Endothelial cell of umbilical vein (primary cell): ENCODE data around the gene CCNB1IP1. TPM values are rescaled to one million over a fixed set of nuclear protein-coding genes. Genes with fewer than 3 reads are reported as not detected.

Source experiments
- Bru-seq: library from RNA; stranded (reverse); fragments of 400-500 nt; gene quantifications from one replicate; lab custom pipeline; 2021; lab: Mats Ljungman, UMichigan
- BruChase-seq, 2 experiments: library from RNA; stranded (reverse); fragments of 400-500 nt; gene quantifications; one replicate each; lab custom pipeline; 2021; lab: Mats Ljungman, UMichigan
- BruUV-seq: library from RNA; stranded (reverse); fragments of 400-500 nt; replicated peaks from 2 replicates; lab custom pipeline; 2021; lab: Mats Ljungman, UMichigan
- CTCF ChIA-PET: fragments of 300-600, 350-600 bp; sonication (Branson Sonifier 250); formaldehyde crosslinking; loops from one replicate; lab custom pipeline; 2021; ENCODE audit warnings: antibody characterized with exemption, inconsistent platforms; lab: Charles Lee
- POLR2A ChIA-PET: fragments of 300-600, 350-600 bp; sonication (Branson Sonifier 250); formaldehyde crosslinking; loops from one replicate; lab custom pipeline; 2021; ENCODE audit warnings: antibody characterized with exemption, inconsistent platforms; lab: Charles Lee
- DNase-seq: peaks from one replicate; pipeline ENCODE4 v3.0.0-alpha.2; 2011; ENCODE audit warnings: low read depth, low spot score
- FAIRE-seq: peaks from 2 replicates; lab custom pipeline; 2011; peaks lifted over from hg19 to GRCh38; lab: Jason Lieb, UNC
- H2AFZ ChIP-seq: 2 replicates; pipeline ENCODE4 v1.6.0; 2012; ENCODE audit warnings: low read depth, low read length, control low read depth, inconsistent platforms
- H3K27ac ChIP-seq: 2 replicates; pipeline ENCODE4 v1.5.1; 2011; ENCODE audit warnings: low read depth, mild to moderate bottlenecking, control low read depth, low read length, moderate library complexity; ENCODE audit not compliant: insufficient read depth
- H3K27me3 ChIP-seq, 2 experiments: 2 replicates each; pipeline versions ENCODE4 v1.6.0 to v1.6.1; 2011; ENCODE audit warnings: low read length in 2 of 2, mixed read lengths in 1 of 2; ENCODE audit not compliant: control insufficient read depth in 2 of 2, insufficient read depth in 2 of 2
- H3K36me3 ChIP-seq, 2 experiments: 2 replicates in 1 of 2; 3 replicates in 1 of 2; pipeline ENCODE4 v1.5.1; 2011; ENCODE audit warnings: low read length in 2 of 2, mild to moderate bottlenecking in 1 of 2, moderate library complexity in 1 of 2; ENCODE audit not compliant: control insufficient read depth in 2 of 2, insufficient read depth in 2 of 2; ENCODE audit errors: extremely low read depth in 1 of 2
- H3K4me1 ChIP-seq: 3 replicates; pipeline ENCODE4 v1.5.1; 2011; ENCODE audit warnings: mild to moderate bottlenecking, low read length; ENCODE audit not compliant: control insufficient read depth, insufficient read depth; ENCODE audit errors: extremely low read depth
- H3K4me2 ChIP-seq: 2 replicates; pipeline ENCODE4 v1.6.1; 2011; ENCODE audit warnings: low read length, control low read depth, mixed read lengths; ENCODE audit not compliant: insufficient read depth
- H3K4me3 ChIP-seq, 3 experiments: fragments of 200-600 bp in 1 of 3; sonication (generic), shearing (Covaris generic) in 1 of 3; replicated peaks in 1 of 3; 2 replicates each; pipeline ENCODE4 v1.5.1; 2011 to 2016; ENCODE audit warnings: control low read depth in 3 of 3, low read length in 3 of 3, mild to moderate bottlenecking in 2 of 3, inconsistent platforms in 1 of 3, low read depth in 1 of 3, moderate library complexity in 1 of 3; ENCODE audit not compliant: insufficient read depth in 1 of 3
- H3K79me2 ChIP-seq: 2 replicates; pipeline ENCODE4 v1.6.0; 2012; ENCODE audit warnings: low read length, inconsistent platforms; ENCODE audit not compliant: control insufficient read depth, insufficient read depth
- H3K9ac ChIP-seq: replicated peaks from 2 replicates; pipeline ENCODE3; 2011; ENCODE audit warnings: low read length, control low read depth; ENCODE audit not compliant: insufficient read depth; ENCODE audit errors: extremely low read depth
- H3K9me1 ChIP-seq: replicated peaks from 3 replicates; pipeline ENCODE4 v1.6.0; 2011; ENCODE audit warnings: mild to moderate bottlenecking, low read length; ENCODE audit not compliant: control insufficient read depth, insufficient read depth; ENCODE audit errors: extremely low read depth
- H3K9me3 ChIP-seq: replicated peaks from 2 replicates; pipeline ENCODE4 v1.5.1; 2012; ENCODE audit warnings: low read length, inconsistent platforms; ENCODE audit not compliant: control insufficient read depth, insufficient read depth
- H4K20me1 ChIP-seq: replicated peaks from 2 replicates; pipeline ENCODE3; 2011; ENCODE audit warnings: mild to moderate bottlenecking, low read length; ENCODE audit not compliant: control insufficient read depth, insufficient read depth; ENCODE audit errors: extremely low read depth
- EZH2 ChIP-seq: IDR thresholded peaks from 2 replicates; pipeline ENCODE4 v1.6.1; 2012; ENCODE audit warnings: borderline replicate concordance, low read depth, mild to moderate bottlenecking, moderate library complexity, low read length, inconsistent platforms; ENCODE audit not compliant: severe bottlenecking
- FOS ChIP-seq: IDR thresholded peaks from 2 replicates; pipeline ENCODE4 v1.6.1; 2011; ENCODE audit warnings: mild to moderate bottlenecking, low read length, moderate library complexity, borderline replicate concordance; ENCODE audit not compliant: insufficient read depth
- GATA2 ChIP-seq: IDR thresholded peaks from 2 replicates; pipeline ENCODE4 v1.7.0; 2011; ENCODE audit warnings: low read depth, mild to moderate bottlenecking, moderate library complexity, mixed read lengths, low read length; ENCODE audit not compliant: insufficient read length, insufficient read depth
- JUN ChIP-seq: IDR thresholded peaks from 2 replicates; pipeline ENCODE4 v1.6.1; 2011; ENCODE audit warnings: borderline replicate concordance, low read depth; ENCODE audit not compliant: insufficient read length, insufficient read depth
- MYC ChIP-seq: IDR thresholded peaks from one replicate; pipeline ENCODE4 v1.6.1; 2011; ENCODE audit warnings: mild to moderate bottlenecking, low read depth, low read length
- POLR2A ChIP-seq: IDR thresholded peaks from 2 replicates; pipeline ENCODE4 v1.6.1; 2012; ENCODE audit warnings: low read depth, mild to moderate bottlenecking, control low read depth, low read length
- POLR2AphosphoS5 ChIP-seq: IDR thresholded peaks from 2 replicates; pipeline ENCODE4 v1.6.1; 2012; ENCODE audit warnings: low read depth, mild to moderate bottlenecking, control low read depth, low read length, moderate library complexity; ENCODE audit not compliant: insufficient read depth
- dilution Hi-C: fragments of 300-500 bp; cut with MboI; formaldehyde crosslinking; loops from one replicate; pipeline ENCODE4 v1.15.0; 2019; ENCODE audit warnings: low sequenced_read_pairs; ENCODE audit not compliant: extremely low pct_ligation_motif_present
- intact Hi-C: fragments of 100-400 bp; cut with micrococcal nuclease; formaldehyde crosslinking; loops from one replicate; pipeline ENCODE4 v1.10.0; 2022
- long read RNA-seq: library from polyadenylated mRNA; stranded (forward); transcript quantifications from one replicate; pipeline ENCODE4 v2.0.0, GENCODE V29; 2021
- polyA minus RNA-seq, 3 experiments: library from RNA; depleted of rRNA, polyadenylated mRNA; stranded (reverse); fragments of >200 nt; gene quantifications; 1 replicate in 1 of 3; 2 replicates in 2 of 3; pipeline ENCODE4 v1.2.3, GENCODE V29; 2011
- polyA plus RNA-seq, 4 experiments: library from polyadenylated mRNA; depleted of rRNA in 3 of 4; stranded (reverse) in 3 of 4; unstranded in 1 of 4; fragments of >200 nt; gene quantifications; 2 replicates each; pipeline versions ENCODE4 v1.2.1 to v1.2.3, GENCODE V29; 2011 to 2012; ENCODE audit warnings: missing spikeins in 1 of 4
- total RNA-seq: library from RNA; stranded (reverse); gene quantifications from 2 replicates; pipeline ENCODE4 v1.2.3, GENCODE V29; 2021
- TF ChIP-seq, protein P1 (sequence below): IDR thresholded peaks from 2 replicates; pipeline ENCODE4 v1.6.1; 2011; ENCODE audit not compliant: insufficient read depth, insufficient read length
- TF ChIP-seq, protein P2 (sequence below), 2 donors: IDR thresholded peaks; 1 replicate in 1 of 2; 2 replicates in 1 of 2; pipeline ENCODE4 v1.5.1; 2011; ENCODE audit warnings: low read length in 2 of 2, mild to moderate bottlenecking in 2 of 2, moderate library complexity in 2 of 2, control low read depth in 1 of 2, inconsistent platforms in 1 of 2, low read depth in 1 of 2; ENCODE audit not compliant: insufficient read depth in 1 of 2; ENCODE audit errors: extremely low read depth in 1 of 2

The CCNB1IP1 gene, protein sequence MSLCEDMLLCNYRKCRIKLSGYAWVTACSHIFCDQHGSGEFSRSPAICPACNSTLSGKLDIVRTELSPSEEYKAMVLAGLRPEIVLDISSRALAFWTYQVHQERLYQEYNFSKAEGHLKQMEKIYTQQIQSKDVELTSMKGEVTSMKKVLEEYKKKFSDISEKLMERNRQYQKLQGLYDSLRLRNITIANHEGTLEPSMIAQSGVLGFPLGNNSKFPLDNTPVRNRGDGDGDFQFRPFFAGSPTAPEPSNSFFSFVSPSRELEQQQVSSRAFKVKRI
- total RNA-seq: 35.5 and 38.9 TPM in 2 replicates
- 31.0 and 32.7 TPM in 2 replicates for polyA plus RNA-seq
- 33.5 and 36.7 TPM in 2 replicates for polyA plus RNA-seq (2011; cell fraction: cytosol; rRNA removed)
- 20.3 and 25.5 TPM in 2 replicates for polyA plus RNA-seq (2011; cell fraction: nucleus; rRNA removed)
- polyA plus RNA-seq (2012): 25.3 and 34.4 TPM in 2 replicates
- 40.3 and 44.2 TPM in 2 replicates for polyA minus RNA-seq
- polyA minus RNA-seq (2011; cell fraction: cytosol; rRNA and poly(A)+ RNA removed): 25.2 TPM
- 24.3 and 29.2 TPM in 2 replicates for polyA minus RNA-seq (2011; cell fraction: nucleus; rRNA and poly(A)+ RNA removed)
- percentile 93 among the genes with signal in this experiment for Bru-seq, nascent RNA
- percentile 80 among the genes with signal in this experiment for BruChase-seq, experiment 1, labeled RNA remaining after a 6-hour chase
- percentile 76 among the genes with signal in this experiment for BruChase-seq, experiment 2, labeled RNA remaining after a 2-hour chase
- long read RNA-seq, transcript CCNB1IP1-202 (7 exons, 1,479 nt): major isoform, 11 of 17 reads
- long read RNA-seq, partial matches to known transcripts: 3 of 17 reads
- long read RNA-seq, other reads (novel, unspliced or antisense): 0 of 17 reads

DNA sequence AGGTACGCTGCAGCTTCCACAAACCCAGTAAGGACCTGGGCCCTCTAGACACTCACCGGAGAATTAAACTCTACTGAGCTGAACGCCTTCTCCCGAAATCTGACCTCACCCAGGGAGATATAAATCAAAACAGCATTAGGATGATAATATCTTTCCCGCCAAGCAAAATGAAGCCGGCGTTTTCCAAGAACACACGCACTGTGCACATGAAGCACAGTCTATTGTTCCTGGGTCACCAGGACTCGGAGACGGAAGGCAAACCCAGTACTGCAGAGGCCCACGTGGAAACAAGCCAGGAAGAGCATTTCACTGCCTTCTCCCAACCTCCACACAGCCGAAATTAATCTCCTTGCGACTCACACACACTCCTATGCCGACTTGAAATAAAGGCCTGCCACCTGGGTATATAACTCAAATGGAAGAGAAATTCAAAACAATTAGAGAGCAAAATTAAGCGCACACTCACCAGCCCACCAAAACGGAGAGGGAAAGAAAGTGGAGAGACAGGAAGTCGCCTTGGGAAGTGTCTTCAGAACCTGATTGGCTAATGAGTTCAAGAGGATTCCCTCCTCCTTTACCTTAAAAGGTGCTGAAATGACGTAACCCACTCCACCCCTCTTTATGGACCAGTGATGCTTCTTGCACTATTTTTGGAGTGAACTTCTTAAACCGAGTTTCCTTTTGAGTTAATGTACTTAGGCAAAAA, at the start of gene CCNB1IP1:
Gene CCNB1IP1 (minus strand): TSS at position 492 of the 706 bp plus-strand sequence. CDS start 16,756 bp downstream, outside the sequence.
- Histone ChIP-seq H3K36me3 (peaks cover 0 to 6% of the 10 kb centered on the region in 2 experiments), H3K4me3 (peak within 1 kb of the TSS; percentile 48 to 93 (median 65)), H4K20me1 (no peaks in the 10 kb centered on the region), H3K9me1 (no peaks in the 10 kb centered on the region), H2AFZ (peak within 1 kb of the TSS; percentile 66), H3K9me3 (no peaks in the 10 kb centered on the region), H3K27ac (peak within 1 kb of the TSS; percentile 71), H3K79me2 (peaks cover 49% of the 10 kb centered on the region), H3K9ac (peak within 1 kb of the TSS; percentile 83), H3K4me2 (peak within 1 kb of the TSS; percentile 68), H3K27me3 (no peaks in the 10 kb centered on the region), H3K4me1 (peaks cover 19% of the 10 kb centered on the region)
- ChIA-PET CTCF (interaction anchor here (0.8 to 2.2 kb wide), 6 partner anchors 10 to 276 kb away, joined by 3 to 25 read pairs (median 4); partner anchors contain the start of gene PARP2), POLR2A (interaction anchor here (1.4 to 2.2 kb wide), 2 partner anchors 9 to 137 kb away, joined by 3 to 30 read pairs; partner anchors contain the start of gene PARP2)
- peak; percentile 87 for DNase-seq
- TF ChIP-seq, protein P1, sequence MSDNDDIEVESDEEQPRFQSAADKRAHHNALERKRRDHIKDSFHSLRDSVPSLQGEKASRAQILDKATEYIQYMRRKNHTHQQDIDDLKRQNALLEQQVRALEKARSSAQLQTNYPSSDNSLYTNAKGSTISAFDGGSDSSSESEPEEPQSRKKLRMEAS: peak; percentile 73
- no peak for TF ChIP-seq EZH2
- TF ChIP-seq GATA2: no peak
- TF ChIP-seq MYC: peak; percentile 80
- no peak for TF ChIP-seq FOS
- peak; percentile 63 for TF ChIP-seq JUN
- peak; percentile 29 for TF ChIP-seq POLR2AphosphoS5
- peak; percentile 69 for TF ChIP-seq POLR2A
- TF ChIP-seq, protein P2, sequence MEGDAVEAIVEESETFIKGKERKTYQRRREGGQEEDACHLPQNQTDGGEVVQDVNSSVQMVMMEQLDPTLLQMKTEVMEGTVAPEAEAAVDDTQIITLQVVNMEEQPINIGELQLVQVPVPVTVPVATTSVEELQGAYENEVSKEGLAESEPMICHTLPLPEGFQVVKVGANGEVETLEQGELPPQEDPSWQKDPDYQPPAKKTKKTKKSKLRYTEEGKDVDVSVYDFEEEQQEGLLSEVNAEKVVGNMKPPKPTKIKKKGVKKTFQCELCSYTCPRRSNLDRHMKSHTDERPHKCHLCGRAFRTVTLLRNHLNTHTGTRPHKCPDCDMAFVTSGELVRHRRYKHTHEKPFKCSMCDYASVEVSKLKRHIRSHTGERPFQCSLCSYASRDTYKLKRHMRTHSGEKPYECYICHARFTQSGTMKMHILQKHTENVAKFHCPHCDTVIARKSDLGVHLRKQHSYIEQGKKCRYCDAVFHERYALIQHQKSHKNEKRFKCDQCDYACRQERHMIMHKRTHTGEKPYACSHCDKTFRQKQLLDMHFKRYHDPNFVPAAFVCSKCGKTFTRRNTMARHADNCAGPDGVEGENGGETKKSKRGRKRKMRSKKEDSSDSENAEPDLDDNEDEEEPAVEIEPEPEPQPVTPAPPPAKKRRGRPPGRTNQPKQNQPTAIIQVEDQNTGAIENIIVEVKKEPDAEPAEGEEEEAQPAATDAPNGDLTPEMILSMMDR (IDR thresholded peaks at IDR 0.05; ENCODE audit: extremely low read depth in 1 of 2, insufficient read depth in 1 of 2, low read depth in 1 of 2, low read length in 2 of 2): no peak
- intact Hi-C loops (loop anchor here (1.0 to 2.0 kb wide), 4 partner anchors 9 to 352 kb away; partner anchors contain the start of genes APEX1, OSGEP, RNASE4 and TEP1), dilution Hi-C loops (no loop called here)
- peak; percentile 97 for FAIRE-seq
- TSS peak; percentile 78 for BruUV-seq
